Activated T-helper 17 cell treated with anti-CD3 and anti-CD28 coated beads, Interleukin-2, amount 50 U/mL, for 72 hours (primary cell): ENCODE results near the gene VWA8. TPM values are rescaled to one million over a fixed set of nuclear protein-coding genes. Genes with fewer than 3 reads are reported as not detected.

Experiments used
- ATAC-seq: fragments of 150-1000 bp; cut with Tn5 transposase; replicated peaks from 2 replicates; pipeline ENCODE4 v1.10.0; 2021; ENCODE audit warnings: mild to moderate bottlenecking, moderate library complexity
- H3K27ac Mint-ChIP-seq: one replicate; pipeline ENCODE4 v1.8.0; 2022; ENCODE audit warnings: mixed read lengths
- H3K27me3 Mint-ChIP-seq: one replicate; pipeline ENCODE4 v1.8.0; 2022; ENCODE audit warnings: mixed read lengths
- H3K36me3 Mint-ChIP-seq: one replicate; pipeline ENCODE4 v1.8.0; 2022; ENCODE audit warnings: low read depth, mild to moderate bottlenecking, mixed read lengths
- H3K4me1 Mint-ChIP-seq: one replicate; pipeline ENCODE4 v1.8.0; 2022; ENCODE audit warnings: mixed read lengths
- H3K4me3 Mint-ChIP-seq: one replicate; pipeline ENCODE4 v1.8.0; 2022; ENCODE audit warnings: mild to moderate bottlenecking, mixed read lengths
- H3K9me3 Mint-ChIP-seq: one replicate; pipeline ENCODE4 v1.8.0; 2022; ENCODE audit warnings: mixed read lengths
- total RNA-seq, 2 donors: library from RNA; stranded (reverse); gene quantifications; one replicate each; pipeline ENCODE4 v1.2.3, GENCODE V29; 2022

Gene VWA8
- 10 to 100 TPM in 1 of 2 donors, 1 to 10 TPM in 1; 7.4 to 11.2 TPM for total RNA-seq

GRCh38 chr13:41960637-41961465 lies at the start of gene VWA8:
VWA8 (minus strand) TSS chr13:41961109; CDS start chr13:41961015, 94 bp downstream.
- peaks cover 3% of the 10 kb centered on the region for H3K27me3 Mint-ChIP-seq
- H3K36me3 Mint-ChIP-seq = no peaks in the 10 kb centered on the region
- H3K4me1 Mint-ChIP-seq = peaks cover 23% of the 10 kb centered on the region
- ATAC-seq = peak; percentile 85
- peak within 1 kb of the TSS; percentile 90 for H3K4me3 Mint-ChIP-seq
- H3K9me3 Mint-ChIP-seq = no peaks in the 10 kb centered on the region
- peak within 1 kb of the TSS; percentile 90 for H3K27ac Mint-ChIP-seq

DNA sequence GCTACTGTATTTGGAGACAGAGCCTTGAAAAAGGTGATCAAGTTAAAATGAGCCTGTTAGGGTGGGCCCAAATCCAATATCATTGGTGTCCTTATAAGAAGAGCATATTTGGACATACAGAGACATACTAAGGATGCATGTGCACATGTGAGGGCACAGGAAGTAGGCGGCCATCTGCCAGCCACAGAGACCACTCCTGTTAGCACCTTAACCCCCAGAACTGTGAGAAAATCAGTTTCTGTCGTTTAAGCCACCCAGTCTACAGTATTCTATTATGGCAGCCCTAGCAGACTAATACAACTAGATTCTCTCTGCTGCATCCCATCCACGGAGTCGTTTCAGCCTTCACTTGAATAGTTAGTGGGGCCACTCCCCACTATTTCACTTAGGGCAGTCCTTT lies 48.1 kb upstream of the VWA8 start:
- ATAC-seq = no peak
- no peaks in the 10 kb centered on the region for H3K9me3 Mint-ChIP-seq
- H3K27ac Mint-ChIP-seq = no peak overlapping the region
- no peaks in the 10 kb centered on the region for H3K27me3 Mint-ChIP-seq
- H3K36me3 Mint-ChIP-seq = no peaks in the 10 kb centered on the region
- H3K4me1 Mint-ChIP-seq = no peaks in the 10 kb centered on the region
- H3K4me3 Mint-ChIP-seq = no peak overlapping the region

DNA sequence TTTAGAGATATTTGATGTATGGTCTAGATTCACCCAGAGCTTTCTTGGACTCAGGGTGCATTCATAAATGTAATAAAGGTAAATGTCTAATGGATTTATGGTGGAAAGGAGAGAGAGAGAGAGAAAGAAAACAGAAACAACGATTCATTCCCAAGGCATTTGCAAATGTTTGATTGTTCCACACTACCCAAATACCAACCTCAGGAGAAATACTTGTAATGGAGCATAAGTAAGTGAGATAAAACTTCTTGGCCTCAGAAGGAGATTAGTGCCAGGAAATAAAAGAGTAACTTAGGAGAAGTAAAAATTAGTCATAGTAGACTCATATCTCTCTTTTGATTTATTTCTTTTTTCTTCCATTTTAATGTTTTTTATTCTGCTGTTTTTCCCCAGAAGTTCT lies 46.9 kb upstream of the VWA8 start:
- H3K27me3 Mint-ChIP-seq = no peaks in the 10 kb centered on the region
- H3K36me3 Mint-ChIP-seq = no peaks in the 10 kb centered on the region
- no peak overlapping the region for H3K4me3 Mint-ChIP-seq
- ATAC-seq = no peak
- no peak overlapping the region for H3K27ac Mint-ChIP-seq
- H3K9me3 Mint-ChIP-seq = no peaks in the 10 kb centered on the region
- H3K4me1 Mint-ChIP-seq = no peaks in the 10 kb centered on the region

- Mint-ChIP-seq H3K36me3 (no peaks in the 10 kb centered on the region), H3K27ac (no peak overlapping the region), H3K27me3 (peaks cover 5% of the 10 kb centered on the region), H3K4me1 (no peaks in the 10 kb centered on the region), H3K9me3 (no peaks in the 10 kb centered on the region), H3K4me3 (no peak overlapping the region)
- no peak for ATAC-seq
Measured at GRCh38 chr13:42002066-42002465, 41.2 kb upstream of the VWA8 start.

- Mint-ChIP-seq H3K27ac (no peak overlapping the region), H3K9me3 (no peaks in the 10 kb centered on the region), H3K4me1 (no peaks in the 10 kb centered on the region), H3K4me3 (no peak overlapping the region), H3K27me3 (peaks cover 5% of the 10 kb centered on the region), H3K36me3 (no peaks in the 10 kb centered on the region)
- no peak for ATAC-seq
Measured at GRCh38 chr13:42001580-42001979, 40.7 kb upstream of the VWA8 start.

DNA sequence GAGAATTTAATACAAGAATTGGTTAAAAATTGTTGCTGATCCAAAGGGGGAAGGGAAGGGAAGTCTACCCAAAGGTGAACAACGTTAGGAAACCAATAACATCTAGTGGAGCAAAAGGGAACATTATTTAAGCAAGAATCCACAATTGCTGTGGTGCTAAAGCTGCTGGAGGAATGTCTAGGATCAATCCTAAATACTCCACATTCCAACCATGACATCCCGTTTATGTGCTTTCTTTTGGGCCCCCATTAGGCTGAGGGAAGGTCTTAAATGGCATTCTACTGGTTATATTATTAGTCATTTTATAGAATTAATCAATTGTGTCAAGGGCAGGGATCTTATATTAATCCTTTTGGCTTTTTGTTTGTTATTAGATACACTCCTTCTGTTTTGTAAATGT lies 39.9 kb upstream of the VWA8 start:
- ATAC-seq = no peak
- H3K9me3 Mint-ChIP-seq = no peaks in the 10 kb centered on the region
- H3K4me3 Mint-ChIP-seq = no peak overlapping the region
- no peaks in the 10 kb centered on the region for H3K4me1 Mint-ChIP-seq
- no peaks in the 10 kb centered on the region for H3K36me3 Mint-ChIP-seq
- H3K27me3 Mint-ChIP-seq = peaks cover 5% of the 10 kb centered on the region
- H3K27ac Mint-ChIP-seq = no peak overlapping the region

- Mint-ChIP-seq H3K4me3 (no peak overlapping the region), H3K27ac (no peak overlapping the region), H3K4me1 (no peaks in the 10 kb centered on the region), H3K36me3 (no peaks in the 10 kb centered on the region), H3K9me3 (no peaks in the 10 kb centered on the region), H3K27me3 (peaks cover 5% of the 10 kb centered on the region)
- no peak for ATAC-seq
Measured at GRCh38 chr13:41997396-41997795, 36.5 kb upstream of the VWA8 start.

- Mint-ChIP-seq H3K27ac (no peak overlapping the region), H3K4me3 (no peak overlapping the region), H3K9me3 (no peaks in the 10 kb centered on the region), H3K27me3 (peaks cover 10% of the 10 kb centered on the region), H3K36me3 (no peaks in the 10 kb centered on the region), H3K4me1 (no peaks in the 10 kb centered on the region)
- ATAC-seq = peak; percentile 39
Measured at GRCh38 chr13:41995946-41996345, 35.0 kb upstream of the VWA8 start.

DNA sequence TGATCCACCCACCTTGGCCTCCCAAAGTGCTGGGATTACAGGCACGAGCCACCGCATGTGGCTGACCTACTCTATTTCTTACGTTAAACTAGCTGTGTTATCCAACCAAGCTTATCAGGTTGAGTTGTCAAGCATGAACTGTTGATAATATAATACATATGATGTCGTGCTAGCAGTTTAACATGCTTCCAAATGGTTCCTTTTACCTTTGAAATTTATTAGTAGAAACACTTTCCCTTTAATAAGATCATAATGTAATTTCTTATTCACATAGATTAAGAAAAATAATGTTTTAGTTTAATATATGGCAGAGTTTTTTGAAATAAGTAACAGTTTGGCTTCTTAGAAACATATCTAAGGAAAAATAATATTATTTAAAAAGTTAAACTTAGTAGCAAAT lies 34.4 kb upstream of the VWA8 start:
- no peak overlapping the region for H3K4me3 Mint-ChIP-seq
- no peak for ATAC-seq
- no peak overlapping the region for H3K27ac Mint-ChIP-seq
- H3K36me3 Mint-ChIP-seq = no peaks in the 10 kb centered on the region
- H3K9me3 Mint-ChIP-seq = no peaks in the 10 kb centered on the region
- H3K4me1 Mint-ChIP-seq = no peaks in the 10 kb centered on the region
- H3K27me3 Mint-ChIP-seq = peaks cover 14% of the 10 kb centered on the region

- ATAC-seq = no peak
- H3K36me3 Mint-ChIP-seq = no peaks in the 10 kb centered on the region
- H3K27ac Mint-ChIP-seq = no peak overlapping the region
- H3K27me3 Mint-ChIP-seq = peaks cover 12% of the 10 kb centered on the region
- H3K4me3 Mint-ChIP-seq = no peak overlapping the region
- H3K4me1 Mint-ChIP-seq = no peaks in the 10 kb centered on the region
- no peaks in the 10 kb centered on the region for H3K9me3 Mint-ChIP-seq
Measured at GRCh38 chr13:41994696-41995095, 33.8 kb upstream of the VWA8 start.

DNA sequence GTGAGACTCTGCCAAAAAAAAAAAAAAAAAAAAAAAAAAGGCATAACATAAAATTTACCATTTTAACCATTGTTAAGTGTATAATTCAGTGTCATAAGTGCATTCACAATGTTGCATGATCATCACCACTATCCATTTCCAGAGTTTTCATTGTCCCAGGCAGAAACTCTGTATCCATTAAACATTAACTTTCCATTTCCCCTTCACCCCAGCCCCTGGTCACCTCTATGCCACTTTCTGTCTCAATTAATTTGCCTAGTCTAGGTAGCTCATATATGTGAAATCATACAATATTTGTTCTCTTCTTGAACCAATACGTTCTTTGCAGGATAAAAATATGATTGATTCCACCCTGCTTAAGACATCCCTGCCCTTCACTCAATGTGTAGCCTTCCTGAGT lies 31.0 kb upstream of the VWA8 start:
- H3K4me3 Mint-ChIP-seq = no peak overlapping the region
- no peaks in the 10 kb centered on the region for H3K4me1 Mint-ChIP-seq
- no peaks in the 10 kb centered on the region for H3K36me3 Mint-ChIP-seq
- no peaks in the 10 kb centered on the region for H3K9me3 Mint-ChIP-seq
- ATAC-seq = no peak
- peaks cover 9% of the 10 kb centered on the region for H3K27me3 Mint-ChIP-seq
- no peak overlapping the region for H3K27ac Mint-ChIP-seq

DNA sequence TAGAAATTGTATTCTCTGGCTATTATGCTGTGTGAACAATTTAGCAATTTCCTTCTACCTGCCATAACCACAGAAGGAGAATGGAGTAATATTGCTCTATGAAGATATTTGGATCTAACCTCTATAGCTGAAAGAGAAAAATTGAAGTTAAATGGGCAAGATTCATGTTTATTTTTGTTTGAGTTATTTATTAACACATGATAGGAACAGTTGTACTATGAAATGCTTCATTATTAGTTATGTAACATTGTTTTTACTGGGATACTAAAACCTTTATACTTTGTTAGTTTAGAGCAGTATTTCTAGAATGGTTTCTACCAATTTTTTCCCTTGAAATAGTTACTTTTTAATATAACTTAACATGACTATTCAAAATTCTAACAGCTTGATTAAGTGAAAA lies 27.3 kb upstream of the VWA8 start:
- Mint-ChIP-seq H3K27ac (no peak overlapping the region), H3K27me3 (peaks cover 18% of the 10 kb centered on the region), H3K9me3 (no peaks in the 10 kb centered on the region), H3K4me3 (no peak overlapping the region), H3K36me3 (no peaks in the 10 kb centered on the region), H3K4me1 (peaks cover under 1% of the 10 kb centered on the region)
- no peak for ATAC-seq

GRCh38 chr13:41985788-41986508 lies 25.0 kb upstream of the VWA8 start:
- Mint-ChIP-seq H3K27ac (no peak overlapping the region), H3K4me3 (no peak overlapping the region), H3K9me3 (no peaks in the 10 kb centered on the region), H3K36me3 (no peaks in the 10 kb centered on the region), H3K27me3 (peaks cover 17% of the 10 kb centered on the region), H3K4me1 (peaks cover 4% of the 10 kb centered on the region)
- no peak for ATAC-seq

DNA sequence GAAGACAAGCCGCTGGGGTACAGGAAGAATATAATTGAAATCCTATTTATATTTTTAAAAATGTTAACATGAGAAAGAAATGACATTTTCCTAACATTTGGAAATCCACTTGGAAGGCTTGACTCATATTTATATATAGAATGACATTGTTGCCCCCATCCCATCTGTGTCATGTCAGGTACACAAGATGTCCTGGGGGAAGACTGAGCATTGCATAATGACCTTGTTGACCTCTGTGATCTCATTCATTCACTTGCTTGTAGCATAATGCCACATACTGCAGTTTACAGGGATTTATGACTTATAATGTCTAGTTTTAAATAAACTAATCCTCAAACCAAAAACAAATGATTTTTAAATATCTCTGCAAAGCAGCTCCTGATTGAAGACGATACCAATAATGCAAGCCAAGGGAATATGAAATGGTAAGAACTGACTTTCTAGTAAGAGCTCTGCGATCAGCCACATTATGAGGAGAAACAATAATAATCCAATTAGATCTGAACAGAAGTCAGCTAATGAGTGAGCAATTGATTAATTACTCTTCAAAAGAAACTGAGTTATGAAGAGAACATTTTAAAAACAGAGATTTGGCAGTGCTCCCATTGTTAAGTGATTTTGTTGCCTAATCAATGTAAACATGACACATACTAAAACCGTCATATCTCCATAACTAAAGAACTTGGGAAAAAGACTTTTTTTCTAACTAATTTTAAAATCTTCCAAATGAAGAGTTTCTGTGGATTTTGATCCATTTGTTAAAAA lies 21.2 kb upstream of the VWA8 start:
- Mint-ChIP-seq H3K4me3 (no peak overlapping the region), H3K36me3 (no peaks in the 10 kb centered on the region), H3K27ac (no peak overlapping the region), H3K9me3 (no peaks in the 10 kb centered on the region), H3K27me3 (peaks cover 12% of the 10 kb centered on the region), H3K4me1 (peaks cover 4% of the 10 kb centered on the region)
- ATAC-seq = no peak
